H1 (cell line): ENCODE measurements around the gene CNTF.

Experiments used
- BACH1 ChIP-seq: IDR thresholded peaks from 2 replicates; pipeline ENCODE4 v1.6.1; 2012; ENCODE audit warnings: low read length, improper control_type of control experiment
- BCL11A ChIP-seq, 2 experiments: IDR thresholded peaks; one replicate each; pipeline ENCODE4 v1.6.1; 2011; ENCODE audit warnings: low read depth in 2 of 2, low read length in 2 of 2, mild to moderate bottlenecking in 2 of 2
- CBX5 ChIP-seq: fragments of 300-800, 300-1000 bp; sonication (generic); IDR thresholded peaks from 2 replicates; pipeline ENCODE4 v1.7.1; 2016; ENCODE audit warnings: antibody characterized with exemption, low read length, low read depth
- CREB1 ChIP-seq: IDR thresholded peaks from 2 replicates; pipeline ENCODE4 v1.6.1; 2012; ENCODE audit warnings: inconsistent platforms
- EP300 ChIP-seq, 2 experiments: IDR thresholded peaks; 1 replicate in 1 of 2; 2 replicates in 1 of 2; pipeline ENCODE4 v1.6.1; 2011 to 2012; ENCODE audit warnings: low read depth in 2 of 2, low read length in 2 of 2, mild to moderate bottlenecking in 2 of 2, borderline replicate concordance in 1 of 2, inconsistent platforms in 1 of 2, moderate library complexity in 1 of 2
- POLR2A ChIP-seq, 2 experiments: IDR thresholded peaks; 1 replicate in 1 of 2; 2 replicates in 1 of 2; pipeline ENCODE4 v1.6.1; 2011; ENCODE audit warnings: low read depth in 2 of 2, low read length in 2 of 2, mild to moderate bottlenecking in 2 of 2; ENCODE audit errors: control extremely low read depth in 1 of 2
- POLR2AphosphoS5 ChIP-seq: IDR thresholded peaks from 2 replicates; pipeline ENCODE4 v1.6.1; 2011; ENCODE audit warnings: low read depth, low read length
- RAD21 ChIP-seq, 2 experiments: IDR thresholded peaks in 1 of 2; conservative IDR thresholded peaks in 1 of 2; 2 replicates each; pipeline ENCODE4 v1.6.1; 2011; ENCODE audit warnings: low read depth in 2 of 2, low read length in 2 of 2, improper control_type of control experiment in 1 of 2, inconsistent platforms in 1 of 2, mild to moderate bottlenecking in 1 of 2, moderate library complexity in 1 of 2
- RNF2 ChIP-seq: fragments of 200-900, 300-1000 bp; sonication (generic); IDR thresholded peaks from 2 replicates; pipeline ENCODE4 v1.7.1; 2016; ENCODE audit warnings: borderline replicate concordance, low read depth, mild to moderate bottlenecking, antibody characterized with exemption, low read length; ENCODE audit not compliant: poor library complexity, severe bottlenecking; ENCODE audit errors: missing control alignments
- TAF1 ChIP-seq: IDR thresholded peaks from 2 replicates; pipeline ENCODE4 v1.6.1; 2011; ENCODE audit warnings: mild to moderate bottlenecking, low read depth, low read length
- TCF12 ChIP-seq: IDR thresholded peaks from 2 replicates; pipeline ENCODE4 v1.6.1; 2011; ENCODE audit warnings: low read depth, mild to moderate bottlenecking, low read length
- TF ChIP-seq, protein P1 (sequence below), 3 experiments: IDR thresholded peaks; 1 replicate in 2 of 3; 2 replicates in 1 of 3; pipeline versions ENCODE4 v1.5.1 to v1.6.1; 2011; ENCODE audit warnings: low read length in 3 of 3, mild to moderate bottlenecking in 3 of 3, inconsistent platforms in 2 of 3, low read depth in 1 of 3, moderate library complexity in 1 of 3; ENCODE audit not compliant: insufficient read depth in 1 of 3; ENCODE audit errors: control extremely low read depth in 1 of 3
- TF ChIP-seq, protein P2 (sequence below): IDR thresholded peaks from 2 replicates; pipeline ENCODE4 v1.6.1; 2012; ENCODE audit warnings: inconsistent platforms
- TF ChIP-seq, protein P3 (sequence below): IDR thresholded peaks from 2 replicates; pipeline ENCODE4 v1.6.1; 2011; ENCODE audit warnings: low read length, improper control_type of control experiment

- TF ChIP-seq, protein P1, sequence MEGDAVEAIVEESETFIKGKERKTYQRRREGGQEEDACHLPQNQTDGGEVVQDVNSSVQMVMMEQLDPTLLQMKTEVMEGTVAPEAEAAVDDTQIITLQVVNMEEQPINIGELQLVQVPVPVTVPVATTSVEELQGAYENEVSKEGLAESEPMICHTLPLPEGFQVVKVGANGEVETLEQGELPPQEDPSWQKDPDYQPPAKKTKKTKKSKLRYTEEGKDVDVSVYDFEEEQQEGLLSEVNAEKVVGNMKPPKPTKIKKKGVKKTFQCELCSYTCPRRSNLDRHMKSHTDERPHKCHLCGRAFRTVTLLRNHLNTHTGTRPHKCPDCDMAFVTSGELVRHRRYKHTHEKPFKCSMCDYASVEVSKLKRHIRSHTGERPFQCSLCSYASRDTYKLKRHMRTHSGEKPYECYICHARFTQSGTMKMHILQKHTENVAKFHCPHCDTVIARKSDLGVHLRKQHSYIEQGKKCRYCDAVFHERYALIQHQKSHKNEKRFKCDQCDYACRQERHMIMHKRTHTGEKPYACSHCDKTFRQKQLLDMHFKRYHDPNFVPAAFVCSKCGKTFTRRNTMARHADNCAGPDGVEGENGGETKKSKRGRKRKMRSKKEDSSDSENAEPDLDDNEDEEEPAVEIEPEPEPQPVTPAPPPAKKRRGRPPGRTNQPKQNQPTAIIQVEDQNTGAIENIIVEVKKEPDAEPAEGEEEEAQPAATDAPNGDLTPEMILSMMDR (IDR thresholded peaks at IDR 0.05; ENCODE audit: control extremely low read depth in 1 of 3, insufficient read depth in 1 of 3, low read depth in 1 of 3, low read length in 3 of 3), result no peak
- no peak for TF ChIP-seq TCF12
- TF ChIP-seq POLR2AphosphoS5, result no peak
- TF ChIP-seq BACH1, result no peak
- TF ChIP-seq, protein P2, sequence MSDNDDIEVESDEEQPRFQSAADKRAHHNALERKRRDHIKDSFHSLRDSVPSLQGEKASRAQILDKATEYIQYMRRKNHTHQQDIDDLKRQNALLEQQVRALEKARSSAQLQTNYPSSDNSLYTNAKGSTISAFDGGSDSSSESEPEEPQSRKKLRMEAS, result no peak
- TF ChIP-seq RAD21 (IDR thresholded peaks at IDR 0.05 in 1 of 2, conservative IDR thresholded peaks at IDR 0.05 in 1 of 2; ENCODE audit: low read depth in 2 of 2, low read length in 2 of 2), result no peak
- no peak for TF ChIP-seq POLR2A (IDR thresholded peaks at IDR 0.05; ENCODE audit: control extremely low read depth in 1 of 2, low read depth in 2 of 2, low read length in 2 of 2)
- no peak for TF ChIP-seq RNF2
- TF ChIP-seq, protein P3, sequence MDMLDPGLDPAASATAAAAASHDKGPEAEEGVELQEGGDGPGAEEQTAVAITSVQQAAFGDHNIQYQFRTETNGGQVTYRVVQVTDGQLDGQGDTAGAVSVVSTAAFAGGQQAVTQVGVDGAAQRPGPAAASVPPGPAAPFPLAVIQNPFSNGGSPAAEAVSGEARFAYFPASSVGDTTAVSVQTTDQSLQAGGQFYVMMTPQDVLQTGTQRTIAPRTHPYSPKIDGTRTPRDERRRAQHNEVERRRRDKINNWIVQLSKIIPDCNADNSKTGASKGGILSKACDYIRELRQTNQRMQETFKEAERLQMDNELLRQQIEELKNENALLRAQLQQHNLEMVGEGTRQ, result no peak
- TF ChIP-seq CREB1, result no peak
- TF ChIP-seq EP300 (IDR thresholded peaks at IDR 0.05; ENCODE audit: borderline replicate concordance in 1 of 2, low read depth in 2 of 2, low read length in 2 of 2), result no peak
- TF ChIP-seq CBX5, result no peak
- no peak for TF ChIP-seq BCL11A (IDR thresholded peaks at IDR 0.05; ENCODE audit: low read depth in 2 of 2, low read length in 2 of 2)
- no peak for TF ChIP-seq TAF1
These were observed 30.3 kb downstream of the CNTF start for GRCh38 chr11:58652726-58653280.
